NCI-H146 treated with DMSO at 0.1 percent for 48 hours (cell line): ENCODE measurements around the gene APOLD1.
A peak's percentile ranks its signal among the peaks of the same experiment; 100 is the strongest.
"Not testable (repeated sequence)": the region's sequence is repeated elsewhere in the genome, so short reads cannot be mapped to it uniquely, and the experiment has no call there.

Experiments
- DNase-seq: peaks from one replicate; lab custom pipeline; 2025; ENCODE audit not compliant: unreplicated experiment; lab: John Stamatoyannopoulos, UW

APOLD1 gene, protein sequence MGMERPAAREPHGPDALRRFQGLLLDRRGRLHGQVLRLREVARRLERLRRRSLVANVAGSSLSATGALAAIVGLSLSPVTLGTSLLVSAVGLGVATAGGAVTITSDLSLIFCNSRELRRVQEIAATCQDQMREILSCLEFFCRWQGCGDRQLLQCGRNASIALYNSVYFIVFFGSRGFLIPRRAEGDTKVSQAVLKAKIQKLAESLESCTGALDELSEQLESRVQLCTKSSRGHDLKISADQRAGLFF

DNA sequence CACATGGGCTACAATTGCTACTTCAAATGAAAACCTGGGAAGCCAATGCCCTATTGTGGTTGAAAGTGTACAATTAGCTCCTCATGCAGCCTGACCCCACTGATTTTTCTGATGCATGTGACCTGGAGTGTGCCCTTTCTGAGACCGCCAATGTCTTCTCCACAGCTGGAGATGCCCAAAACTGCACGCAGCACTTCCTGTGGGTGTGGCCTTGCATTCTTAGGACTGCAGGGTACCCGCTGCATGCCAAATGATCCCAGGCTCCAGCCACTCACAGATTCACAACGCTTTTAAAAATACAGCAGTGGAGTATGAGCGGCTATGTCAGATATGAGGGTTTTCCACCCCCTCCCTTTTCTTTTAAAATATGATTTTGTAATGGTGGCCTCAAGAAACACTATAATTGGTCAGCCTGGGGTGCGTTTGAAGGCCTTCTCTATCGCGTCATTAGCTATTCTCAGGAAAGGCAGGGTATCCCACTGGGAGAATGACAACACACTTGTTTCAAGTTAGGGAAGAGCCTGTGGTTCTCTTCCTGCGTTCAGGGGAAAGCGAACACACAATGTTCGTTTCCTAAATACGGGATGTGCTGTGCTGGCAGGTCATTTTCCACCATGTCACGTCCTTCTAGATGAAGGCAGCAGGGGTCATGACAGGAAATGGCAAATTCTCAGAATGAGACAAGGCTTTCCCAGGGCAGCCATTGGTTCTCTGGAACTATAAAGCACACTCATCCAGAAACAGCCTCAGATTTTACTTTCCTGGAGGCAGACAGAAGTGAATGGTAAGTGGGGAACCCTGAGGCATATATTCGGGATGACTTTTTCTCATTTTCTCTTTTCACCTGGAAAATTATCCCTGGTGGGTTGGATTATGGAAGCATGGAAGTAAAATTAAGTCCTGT lies at the start of gene APOLD1:
Gene APOLD1 (plus strand): TSS at position 749 of the 904 bp plus-strand sequence. CDS start 33 bp downstream, at position 782.
- DNase-seq, result no peak

DNA sequence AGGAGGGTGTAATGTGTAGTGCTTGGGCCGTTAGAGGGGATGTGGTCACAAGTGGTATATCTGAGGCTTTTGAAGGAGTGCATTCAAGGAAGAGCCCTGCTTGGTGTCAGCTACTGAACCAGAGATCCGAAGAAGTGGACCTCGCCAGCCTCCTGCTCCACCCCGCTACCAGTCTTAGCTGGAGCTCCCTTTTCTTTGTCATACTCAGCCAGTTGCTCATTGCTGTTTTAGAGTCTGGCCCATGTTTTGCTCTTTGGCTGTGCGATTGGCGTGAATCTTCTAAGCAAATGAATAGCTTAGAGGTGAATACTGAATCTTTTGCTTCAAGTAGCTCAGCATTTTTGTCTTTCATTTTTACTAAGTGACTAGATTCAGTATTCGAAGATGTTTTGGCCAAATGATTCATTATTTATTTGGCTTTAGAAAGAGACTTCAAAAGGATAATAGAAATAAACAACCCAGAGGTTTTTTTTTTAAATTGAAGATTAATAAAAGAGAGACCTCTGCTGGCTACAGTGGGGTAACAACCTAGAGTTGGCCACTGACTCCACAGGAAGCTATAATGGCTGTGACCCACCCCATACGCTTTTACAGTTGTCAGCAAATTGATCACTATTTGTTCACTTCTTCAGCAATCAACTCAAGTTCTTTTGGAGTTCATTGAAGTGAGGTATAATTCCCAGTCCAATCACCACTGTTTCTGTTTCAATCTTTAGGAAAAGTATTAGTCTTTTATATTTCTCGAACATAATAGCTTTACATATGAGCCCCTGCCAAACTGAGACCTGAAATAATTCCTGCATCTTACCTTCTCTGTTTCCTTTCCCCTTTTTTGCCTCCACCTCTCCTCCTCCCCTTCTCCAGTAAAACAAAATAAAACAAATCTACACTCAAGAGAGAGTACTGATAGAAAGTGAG lies 48.4 kb upstream of the APOLD1 start:
- peak; percentile 43 for DNase-seq

DNA sequence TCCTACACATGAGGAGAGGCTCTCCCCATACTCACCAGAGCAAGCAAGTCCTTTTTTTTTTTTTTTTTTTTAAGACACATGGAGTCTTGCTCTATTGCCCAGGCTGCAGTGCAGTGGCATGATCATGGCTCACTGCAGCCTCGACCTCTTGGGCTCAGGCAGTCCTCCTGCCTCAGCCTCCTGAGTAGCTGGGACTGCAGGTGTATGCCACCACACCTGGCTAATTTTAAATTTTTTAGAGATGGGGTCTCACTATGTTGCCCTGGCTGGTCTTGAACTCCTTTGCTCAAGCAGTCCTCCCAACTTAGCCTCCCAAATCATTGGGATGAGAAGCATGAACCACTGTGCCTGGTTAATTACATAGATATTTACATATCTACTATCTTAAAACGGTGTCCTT lies 47.3 kb upstream of the APOLD1 start:
- DNase-seq, result not testable (repeated sequence)

GRCh38 chr12:12741660-12742059 lies 43.8 kb upstream of the APOLD1 start:
- DNase-seq, result no peak

DNA sequence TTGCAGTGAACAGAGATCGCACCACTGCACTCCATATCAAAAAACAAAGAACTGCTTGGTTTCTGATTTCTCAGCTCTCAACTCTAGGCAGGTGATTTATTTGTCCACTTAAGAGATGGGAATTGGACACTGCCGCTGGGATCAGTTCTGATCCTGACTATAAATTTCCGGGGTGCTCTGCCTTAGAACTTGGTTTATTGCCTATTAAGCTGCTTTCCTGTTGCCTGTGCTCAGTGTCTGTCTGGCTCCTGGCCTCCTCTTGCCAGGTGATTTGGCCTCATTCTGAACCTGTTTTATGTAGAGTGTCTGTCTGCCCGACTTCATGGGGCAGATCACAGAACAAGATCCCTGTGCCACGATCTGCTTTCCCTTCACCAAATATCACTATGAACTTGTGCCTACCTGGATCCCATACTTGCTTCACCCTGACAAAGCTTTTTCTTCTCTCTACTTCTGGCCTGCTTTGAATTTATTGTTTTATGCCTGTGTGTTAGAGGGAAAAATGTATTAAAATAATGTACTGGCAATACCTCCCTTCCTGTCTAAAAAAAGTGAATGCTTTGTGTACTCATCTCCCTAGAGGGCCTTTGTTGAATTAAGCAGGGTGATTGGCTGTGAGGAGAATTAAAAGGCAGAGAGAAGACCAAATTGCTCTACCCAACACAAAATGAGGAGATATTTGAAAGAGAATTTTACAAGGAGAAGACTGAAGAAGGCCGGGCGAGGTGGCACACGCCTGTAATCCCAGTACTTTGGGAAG lies 40.7 kb upstream of the APOLD1 start:
- DNase-seq, result no peak

DNA sequence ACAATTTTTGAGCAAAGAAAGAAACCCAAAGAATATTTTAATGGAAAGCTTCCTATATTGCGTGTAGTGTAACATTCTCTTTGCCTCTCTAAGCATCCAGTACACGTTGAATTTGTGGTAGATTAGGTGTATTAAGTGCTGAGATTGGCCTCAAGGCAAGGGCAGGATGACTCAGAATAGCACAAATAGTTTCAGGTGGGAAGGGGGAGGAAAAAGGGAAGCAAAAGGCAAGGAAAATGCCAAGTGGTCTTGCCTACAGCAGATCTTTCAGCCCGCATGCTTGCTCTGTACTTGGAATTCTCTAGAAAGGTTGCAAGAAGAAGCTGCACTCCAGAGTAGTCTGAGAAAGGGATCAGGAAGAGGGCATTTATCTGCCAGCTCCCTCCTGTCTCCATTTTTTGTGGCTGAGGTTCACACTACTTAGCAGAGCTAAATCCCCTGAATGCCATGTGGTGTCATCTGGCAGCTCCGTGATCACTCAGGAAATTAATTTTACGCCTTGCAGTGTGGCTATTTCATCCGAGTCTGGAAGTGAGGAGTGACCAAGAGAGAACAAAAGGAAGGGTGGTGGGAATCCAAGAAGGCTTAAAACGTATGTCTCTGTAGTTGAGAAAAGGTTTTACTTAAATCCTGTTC lies 39.8 kb upstream of the APOLD1 start:
- no peak for DNase-seq

GRCh38 chr12:12747278-12747677 lies 38.2 kb upstream of the APOLD1 start:
- no peak for DNase-seq

DNA sequence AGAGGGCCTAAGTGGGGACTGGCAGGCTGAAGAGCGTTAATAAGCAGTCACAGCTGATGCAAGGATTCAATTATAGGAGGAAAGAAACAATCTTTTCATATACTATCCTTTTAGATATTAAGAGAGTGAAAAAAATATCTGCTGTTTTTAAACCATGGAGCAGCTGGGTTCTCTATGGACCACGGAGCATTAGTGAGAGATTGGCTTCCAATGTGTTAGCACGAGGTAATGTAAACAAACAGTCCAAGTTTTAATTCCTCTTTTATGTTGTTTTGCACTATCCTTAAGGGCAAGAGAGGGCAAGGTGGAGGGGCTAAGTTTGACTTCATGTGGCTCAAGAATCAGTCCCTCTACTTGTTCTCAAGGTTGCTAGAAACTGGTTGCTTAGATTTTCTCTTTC lies 37.4 kb upstream of the APOLD1 start:
- DNase-seq, result no peak

DNA sequence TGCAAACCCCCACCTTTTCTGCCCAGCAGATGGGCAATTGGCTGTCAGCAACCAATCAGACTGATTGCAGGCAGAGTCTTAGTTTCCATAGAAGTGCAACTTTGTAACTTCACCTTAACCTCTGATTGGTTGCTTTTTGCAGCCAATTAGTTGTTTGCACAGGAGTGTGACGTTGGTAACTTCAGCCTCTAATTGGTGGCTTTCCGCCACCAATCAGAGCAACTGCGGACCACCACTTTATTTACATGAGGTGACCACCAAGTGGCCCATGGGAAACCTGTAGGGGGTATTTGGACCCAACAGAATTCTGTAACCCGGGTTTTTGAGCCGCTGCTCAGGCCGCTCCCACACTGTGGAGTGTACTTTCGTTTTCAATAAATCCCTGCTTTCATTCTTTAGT lies 36.0 kb upstream of the APOLD1 start:
- no peak for DNase-seq

DNA sequence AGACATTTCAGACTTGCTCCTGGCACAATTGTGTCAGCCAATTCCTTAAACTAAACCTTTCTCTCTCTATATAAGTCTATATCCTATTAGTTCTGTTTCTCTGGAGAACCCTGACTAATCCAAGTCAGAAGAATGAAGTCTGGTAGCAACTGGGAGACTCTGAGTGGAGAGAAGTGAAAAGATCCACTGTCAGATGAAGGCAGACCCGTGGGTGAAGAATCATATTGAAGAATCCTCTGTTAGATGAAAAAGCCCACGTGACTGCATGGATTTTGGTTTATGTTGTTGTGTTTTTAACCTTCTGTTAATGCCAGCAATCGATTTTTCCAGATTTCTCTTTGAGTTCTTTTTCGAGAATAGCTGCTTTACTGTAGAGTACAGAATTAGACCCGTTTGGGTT lies 29.5 kb upstream of the APOLD1 start:
- no peak for DNase-seq

GRCh38 chr12:12757121-12757520 lies 28.3 kb upstream of the APOLD1 start:
- DNase-seq, result no peak

- DNase-seq, result no peak
These were observed 26.1 kb upstream of the APOLD1 start for GRCh38 chr12:12759234-12759915.

- no peak for DNase-seq
These were observed 20.6 kb upstream of the APOLD1 start for GRCh38 chr12:12764824-12765223.

DNA sequence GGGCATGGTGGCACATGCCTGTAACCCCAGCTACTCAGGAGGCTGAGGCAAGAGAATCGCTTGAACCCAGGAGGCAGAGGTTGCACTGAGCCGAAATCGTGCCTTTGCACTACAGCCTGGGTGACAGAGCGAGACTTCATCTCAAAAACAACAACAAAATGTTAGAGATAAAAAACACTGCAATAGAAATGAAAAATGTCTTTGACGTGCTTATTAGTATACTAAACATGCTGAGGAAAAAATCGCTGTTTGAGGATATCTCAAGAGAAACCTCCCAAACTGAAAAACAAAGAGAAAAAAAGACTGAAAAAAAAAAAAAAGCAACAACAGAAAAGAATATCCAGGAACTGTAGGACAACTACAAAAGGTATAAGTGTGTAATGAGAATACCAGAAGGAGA lies 15.2 kb upstream of the APOLD1 start:
- no peak for DNase-seq

DNA sequence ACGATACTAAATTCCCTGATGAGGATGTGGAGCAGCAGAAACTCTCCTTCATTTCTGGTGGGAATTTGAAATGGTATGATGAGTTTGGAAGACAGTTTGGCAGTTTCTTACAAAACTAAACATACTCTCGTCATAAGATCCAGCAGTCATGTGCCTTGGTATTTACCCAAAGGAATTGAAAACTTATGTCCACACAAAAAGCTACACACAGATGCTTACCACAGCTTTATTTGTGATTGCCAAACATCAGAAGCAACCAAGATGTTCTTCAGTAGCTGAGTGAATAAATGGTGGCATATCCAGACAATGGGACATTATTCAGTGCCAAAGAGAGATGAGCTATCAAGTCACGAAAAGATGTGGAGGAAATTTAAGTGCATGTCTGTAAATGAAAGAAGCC lies 10.7 kb upstream of the APOLD1 start:
- DNase-seq, result no peak

GRCh38 chr12:12776261-12776660 lies 9.2 kb upstream of the APOLD1 start:
- DNase-seq, result peak; percentile 97

- DNase-seq, result no peak
These were observed 8.4 kb upstream of the APOLD1 start for GRCh38 chr12:12777092-12777491.

DNA sequence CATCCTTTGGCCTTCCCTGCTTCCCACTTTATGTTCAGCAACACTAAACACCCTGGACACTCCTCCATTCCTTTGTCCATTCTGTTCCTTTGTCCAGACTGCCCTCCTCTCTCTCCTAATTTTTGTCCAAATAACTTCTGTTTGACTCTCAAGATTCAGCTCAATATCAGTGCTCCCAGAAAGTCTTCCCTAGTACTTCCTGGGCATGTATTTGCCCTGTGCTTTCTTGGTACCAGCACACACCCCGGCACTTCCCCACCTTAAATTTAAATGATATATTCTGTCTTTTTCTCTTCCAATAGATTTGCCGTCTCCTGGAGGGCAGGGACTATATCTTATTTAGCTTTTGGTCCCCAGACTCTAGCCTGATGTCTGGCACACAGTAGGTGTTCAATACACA lies 6.5 kb upstream of the APOLD1 start:
- no peak for DNase-seq

DNA sequence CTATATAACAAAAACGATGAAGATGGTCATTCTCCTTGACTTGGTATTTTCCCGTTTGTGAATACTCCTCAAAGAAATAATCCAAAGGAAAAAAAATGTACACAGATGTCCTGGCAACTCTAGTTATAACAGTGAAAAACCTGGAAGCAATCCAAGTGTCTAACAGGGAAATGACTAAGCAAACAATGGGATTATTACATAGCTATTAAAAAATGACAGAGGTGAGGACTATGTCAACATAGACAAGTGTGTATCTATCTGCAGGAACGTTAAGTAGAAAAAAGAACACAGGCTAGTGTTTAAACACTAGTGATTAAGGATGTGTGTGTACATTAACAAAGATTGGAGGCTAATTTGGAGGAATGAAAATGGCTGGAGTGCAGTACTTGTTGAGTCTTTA lies 5.9 kb upstream of the APOLD1 start:
- DNase-seq, result peak; percentile 97

DNA sequence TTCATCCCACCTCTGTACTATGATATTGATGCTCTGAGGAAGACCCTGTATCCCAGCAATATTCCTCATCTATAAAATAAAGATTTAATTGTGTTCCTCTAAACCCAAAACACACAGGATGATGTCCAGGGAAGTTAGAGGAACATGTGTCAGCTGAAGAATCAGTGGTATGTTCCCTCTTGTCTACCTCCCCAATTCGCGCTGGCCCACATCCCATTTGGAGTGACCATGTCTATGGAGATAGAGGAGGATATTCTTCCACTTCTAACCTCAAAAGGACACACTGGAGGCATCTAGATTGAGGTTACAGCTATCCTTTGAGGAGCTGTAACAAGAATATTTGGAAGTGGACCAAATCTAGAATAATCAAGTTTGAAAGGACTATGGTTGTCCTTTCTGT lies 1.3 kb upstream of the APOLD1 start:
- DNase-seq, result no peak
